ENCODE data around the gene LCA5L. TPM values are rescaled to one million over a fixed set of nuclear protein-coding genes. Genes with fewer than 3 reads are reported as not detected.

The LCA5L gene
- total RNA-seq, 8 experiments from 2014 or later = 1.6 to 9.7 (median 3.3) TPM

DNA sequence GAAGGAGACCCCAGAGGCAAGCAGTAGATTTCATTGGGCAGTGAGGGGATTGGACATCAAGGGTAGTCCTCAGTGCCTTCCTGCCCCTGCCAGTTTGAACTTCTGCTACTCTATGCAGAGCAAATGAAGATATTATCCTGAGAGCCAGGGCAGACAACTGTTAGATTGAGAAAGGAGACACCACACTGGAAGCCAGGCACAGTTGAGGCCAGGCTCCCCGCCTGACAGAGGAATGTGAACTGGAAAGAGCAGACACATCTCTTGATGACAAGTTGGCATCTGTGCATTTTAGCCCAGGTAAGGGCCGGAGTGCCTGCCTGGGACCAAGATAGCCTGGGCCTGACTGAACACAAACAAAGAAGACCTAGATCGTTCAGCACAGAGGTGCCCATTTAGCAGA lies 22.2 kb upstream of the LCA5L start:
- in situ Hi-C loops (cut with MboI; ENCODE audit: low pct_unique_long_range_greater_than_20kb in 2 of 9, low sequenced_read_pairs in 9 of 9, unreplicated experiment in 9 of 9) = no loop called here
- H3K27ac ChIP-seq = no peak overlapping the region
- H3K4me3 ChIP-seq = no peak overlapping the region
- no peak for ATAC-seq (replicated peaks in 6 of 8)
- H3K4me1 ChIP-seq (replicated peaks in 1 of 2) = no peaks in the 10 kb centered on the region
- WGBS, 10 experiments = 67 to 100% (median 89%) methylated on average over 1 to 2 of the region's 3 CpGs; no CpG with 5 or more reads in 4 of the 10 experiments

DNA sequence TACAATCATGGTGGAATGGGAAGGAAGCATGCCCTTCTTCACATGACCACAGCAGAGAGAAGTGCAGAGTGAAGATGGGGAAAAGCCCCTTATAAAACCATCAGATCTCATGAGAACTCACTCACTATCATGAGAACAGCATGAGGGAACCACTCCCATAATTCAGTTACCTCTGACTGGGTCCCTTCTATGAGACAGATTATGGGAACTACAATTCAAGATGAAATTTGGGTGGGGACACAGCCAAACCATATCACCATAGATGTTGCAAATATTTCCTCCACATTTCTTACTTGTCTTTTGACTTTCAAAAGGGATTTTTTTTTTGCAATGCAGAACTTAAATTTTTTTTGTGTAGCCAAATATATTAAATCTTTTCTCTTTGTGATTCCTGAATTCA lies 21.0 kb upstream of the LCA5L start:
- in situ Hi-C loops (cut with MboI; ENCODE audit: low pct_unique_long_range_greater_than_20kb in 2 of 9, low sequenced_read_pairs in 9 of 9, unreplicated experiment in 9 of 9) = no loop called here

DNA sequence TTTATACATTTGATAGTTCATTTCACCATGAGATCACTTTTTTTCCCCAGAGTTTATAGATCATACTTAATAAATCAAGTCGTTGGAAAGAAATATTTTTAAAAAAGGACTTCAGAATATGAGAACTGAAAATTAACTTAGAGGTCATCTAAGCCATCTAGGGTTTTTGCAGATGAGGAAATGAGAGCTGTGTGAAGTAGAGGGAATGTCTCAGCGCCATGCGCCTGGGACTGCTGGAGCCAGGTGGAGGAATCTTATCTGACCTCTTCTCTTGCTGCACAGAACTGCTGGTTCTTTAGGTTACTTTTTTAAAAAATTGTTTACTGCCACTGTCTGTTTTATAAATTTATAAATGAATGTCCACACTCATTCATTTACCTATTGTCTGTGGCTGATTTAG lies 17.7 kb upstream of the LCA5L start:
- Histone ChIP-seq H3K4me1 (replicated peaks in 1 of 2) (no peaks in the 10 kb centered on the region), H3K27ac (no peak overlapping the region), H3K4me3 (no peak overlapping the region)
- in situ Hi-C loops (cut with MboI; ENCODE audit: low pct_unique_long_range_greater_than_20kb in 2 of 9, low sequenced_read_pairs in 9 of 9, unreplicated experiment in 9 of 9) = no loop called here
- WGBS, 10 experiments = 40 to 93% (median 69%) methylated on average over 1 to 3 of the region's 3 CpGs; no CpG with 5 or more reads in 1 of the 10 experiments
- ATAC-seq (replicated peaks in 6 of 8) = no peak

More for the DNA sequence above, 21.0 kb upstream of the LCA5L start:
- peak in 2 of 8 experiments; percentile 79 to 81 for ATAC-seq (replicated peaks in 6 of 8)
- H3K27ac ChIP-seq = no peak overlapping the region
- no peak overlapping the region for H3K4me3 ChIP-seq
- H3K4me1 ChIP-seq (replicated peaks in 1 of 2) = no peaks in the 10 kb centered on the region

DNA sequence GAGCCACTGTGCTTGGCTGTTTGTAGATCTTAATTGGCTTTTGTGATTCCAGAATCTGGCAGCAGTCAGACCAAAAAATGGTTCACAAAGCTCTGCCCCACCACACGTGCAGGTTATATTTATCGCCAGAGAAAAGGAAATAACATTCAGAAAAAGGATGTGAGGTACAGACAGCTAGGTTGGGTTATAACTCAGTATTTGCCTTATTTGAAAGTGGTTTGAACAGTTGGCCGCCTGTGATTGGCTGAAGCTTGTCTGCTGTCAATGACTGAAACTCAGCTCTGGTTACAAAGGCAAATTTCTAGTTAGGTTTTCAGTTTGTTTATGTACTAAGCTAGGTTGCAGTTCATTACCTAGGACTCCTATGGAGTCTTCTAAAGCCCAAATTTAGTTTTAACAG lies 15.8 kb upstream of the LCA5L start:
- 69 to 100% (median 90%) methylated on average over 1 to 3 of the region's 3 CpGs; no CpG with 5 or more reads in 4 of the 10 experiments for WGBS, 10 experiments
- Histone ChIP-seq H3K27ac (no peak overlapping the region), H3K4me1 (replicated peaks in 1 of 2) (no peaks in the 10 kb centered on the region), H3K4me3 (no peak overlapping the region)
- in situ Hi-C loops (cut with MboI; ENCODE audit: low pct_unique_long_range_greater_than_20kb in 2 of 9, low sequenced_read_pairs in 9 of 9, unreplicated experiment in 9 of 9) = no loop called here
- no peak for ATAC-seq (replicated peaks in 6 of 8)

DNA sequence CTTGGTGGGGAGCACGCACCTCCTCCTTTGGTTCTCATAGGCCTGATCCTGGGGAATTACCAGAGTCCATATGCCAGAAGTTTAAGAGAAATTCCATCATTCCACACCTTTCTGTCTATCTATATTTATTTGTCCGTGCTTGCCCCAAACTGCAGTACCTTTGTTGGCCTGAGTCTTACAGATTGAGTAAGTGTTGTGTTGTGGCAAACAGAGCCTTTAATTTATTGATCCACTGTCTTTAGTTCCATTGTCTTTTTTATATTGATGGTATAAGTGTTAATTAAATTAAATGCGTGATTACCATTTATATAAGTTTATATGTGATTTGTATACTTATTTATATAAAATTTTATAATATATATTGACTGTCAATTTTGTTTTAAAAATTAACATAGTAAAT lies 11.1 kb upstream of the LCA5L start:
- in situ Hi-C loops (cut with MboI; ENCODE audit: low pct_unique_long_range_greater_than_20kb in 2 of 9, low sequenced_read_pairs in 9 of 9, unreplicated experiment in 9 of 9) = no loop called here
- peak in 1 of 8 experiments; percentile 23 for ATAC-seq (replicated peaks in 6 of 8)
- Histone ChIP-seq H3K4me3 (no peak overlapping the region), H3K27ac (no peak overlapping the region), H3K4me1 (replicated peaks in 1 of 2) (peaks cover 19 to 24% of the 10 kb centered on the region in 2 donors)
- WGBS, 10 experiments = 46 to 100% (median 83%) methylated on average over 1 to 3 of the region's 3 CpGs; no CpG with 5 or more reads in 1 of the 10 experiments

DNA sequence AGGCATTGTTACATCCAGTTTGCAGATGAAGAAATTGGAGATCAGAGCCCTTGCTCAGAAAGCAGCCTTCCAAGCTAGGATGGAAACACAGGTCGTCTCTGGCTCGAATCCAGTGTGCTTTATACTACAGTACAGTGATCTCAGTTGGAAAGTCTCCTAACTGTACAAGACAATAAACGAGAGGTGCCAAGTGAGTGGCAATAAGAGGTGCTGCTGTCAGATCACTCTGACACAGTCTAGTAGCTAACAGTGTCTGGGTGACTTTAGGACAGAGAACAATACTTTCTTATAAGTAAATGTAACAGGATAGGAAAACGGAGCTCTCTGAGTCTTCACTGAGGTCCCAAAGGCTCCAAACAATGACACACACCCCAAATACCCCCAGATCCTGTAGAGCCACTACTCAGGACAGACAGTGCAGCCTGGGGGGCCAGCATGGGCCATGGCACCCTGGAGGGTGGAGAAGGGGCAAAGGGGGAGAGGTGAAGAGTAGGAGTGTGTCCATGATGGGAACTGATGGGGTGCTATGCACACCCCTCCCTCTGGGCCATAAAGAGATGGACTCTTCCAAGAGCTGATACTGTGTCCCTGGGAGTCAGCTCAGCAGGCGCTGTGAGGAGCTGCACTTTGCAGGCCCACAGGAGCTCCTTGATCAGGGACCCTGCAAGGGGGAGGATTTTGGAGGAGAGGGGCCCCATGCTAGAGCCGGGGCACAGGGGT lies 9.5 kb upstream of the LCA5L start:
- Histone ChIP-seq H3K4me1 (replicated peaks in 1 of 2) (peaks cover 25 to 33% of the 10 kb centered on the region in 2 donors), H3K27ac (no peak overlapping the region), H3K4me3 (no peak overlapping the region)
- in situ Hi-C loops (cut with MboI; ENCODE audit: low pct_unique_long_range_greater_than_20kb in 2 of 9, low sequenced_read_pairs in 9 of 9, unreplicated experiment in 9 of 9) = no loop called here
- ATAC-seq (replicated peaks in 6 of 8) = peak in 1 of 8 experiments; percentile 11
- 0 to 80% (median 45%) methylated on average over 1 to 2 of the region's 6 CpGs; no CpG with 5 or more reads in 4 of the 10 experiments for WGBS, 10 experiments

GRCh38 chr21:39453571-39454179 lies 8.1 kb upstream of the LCA5L start:
- Histone ChIP-seq H3K4me1 (replicated peaks in 1 of 2) (peaks cover 25 to 33% of the 10 kb centered on the region in 2 donors), H3K4me3 (no peak overlapping the region), H3K27ac (no peak overlapping the region)
- in situ Hi-C loops (cut with MboI; ENCODE audit: low pct_unique_long_range_greater_than_20kb in 2 of 9, low sequenced_read_pairs in 9 of 9, unreplicated experiment in 9 of 9) = no loop called here
- ATAC-seq (replicated peaks in 6 of 8) = no peak
- WGBS, 10 experiments = 80 to 100% (median 95%) methylated on average over 1 to 4 of the region's 4 CpGs; no CpG with 5 or more reads in 2 of the 10 experiments

- ATAC-seq (replicated peaks in 6 of 8) = peak in 1 of 8 experiments; percentile 4
- peak overlapping the region in 1 of 5 donors; percentile 19 for H3K4me3 ChIP-seq
Measured at GRCh38 chr21:39452970-39453342, 7.4 kb upstream of the LCA5L start.

DNA sequence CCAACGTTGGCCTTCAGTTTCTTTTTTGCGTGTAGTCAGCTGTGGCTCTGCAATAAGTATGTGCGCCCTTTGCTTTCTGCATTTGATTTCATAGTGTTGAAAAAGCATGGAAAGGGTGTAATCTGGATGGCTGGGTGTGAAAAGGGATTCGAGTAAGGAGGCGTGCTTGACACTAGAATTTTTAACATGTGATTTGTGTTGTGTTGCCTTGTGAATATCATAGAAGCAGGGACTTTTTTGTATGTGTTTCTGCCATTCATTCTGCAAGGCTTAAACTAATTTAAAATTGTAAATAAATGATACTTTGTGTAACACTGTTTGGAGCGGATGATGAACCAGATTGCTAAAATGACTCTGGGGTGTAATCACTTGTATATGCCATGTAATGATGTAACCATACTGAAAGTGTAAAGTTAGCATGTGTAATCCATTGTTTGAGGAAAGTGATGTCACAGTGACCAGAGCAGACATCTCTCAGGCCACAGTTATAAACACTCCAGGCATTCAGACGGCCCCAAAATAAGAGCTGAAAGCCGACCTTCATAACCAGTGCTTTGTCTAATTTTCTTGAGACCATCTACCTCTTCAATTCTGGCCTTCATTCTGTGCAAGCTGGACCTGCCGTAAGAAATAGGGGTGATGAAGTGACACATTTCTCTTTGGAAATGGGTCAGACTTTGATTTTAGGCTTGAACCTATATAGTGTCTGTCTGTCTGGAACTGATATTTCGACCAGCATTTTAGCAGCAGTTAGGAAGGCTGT lies 6.8 kb upstream of the LCA5L start:
- WGBS, 10 experiments = 20 to 80% (median 72%) methylated on average over 1 to 10 of the region's 10 CpGs; no CpG with 5 or more reads in 1 of the 10 experiments
- Histone ChIP-seq H3K4me3 (peak overlapping the region in 1 of 5 donors; percentile 26), H3K4me1 (replicated peaks in 1 of 2) (peaks cover 25 to 33% of the 10 kb centered on the region in 2 donors), H3K27ac (peak overlapping the region; percentile 60 to 93)
- in situ Hi-C loops (cut with MboI; ENCODE audit: low pct_unique_long_range_greater_than_20kb in 2 of 9, low sequenced_read_pairs in 9 of 9, unreplicated experiment in 9 of 9) = no loop called here
- peak in 7 of 8 experiments; percentile 79 to 96 (median 88) for ATAC-seq (replicated peaks in 6 of 8)

More at GRCh38 chr21:39452970-39453342, 7.4 kb upstream of the LCA5L start:
- Histone ChIP-seq H3K27ac (peak overlapping the region; percentile 60 to 93), H3K4me1 (replicated peaks in 1 of 2) (peaks cover 25 to 33% of the 10 kb centered on the region in 2 donors)
- WGBS, 10 experiments = 63 to 100% (median 91%) methylated on average over 1 to 6 of the region's 6 CpGs; no CpG with 5 or more reads in 2 of the 10 experiments
- in situ Hi-C loops (cut with MboI; ENCODE audit: low pct_unique_long_range_greater_than_20kb in 2 of 9, low sequenced_read_pairs in 9 of 9, unreplicated experiment in 9 of 9) = no loop called here

DNA sequence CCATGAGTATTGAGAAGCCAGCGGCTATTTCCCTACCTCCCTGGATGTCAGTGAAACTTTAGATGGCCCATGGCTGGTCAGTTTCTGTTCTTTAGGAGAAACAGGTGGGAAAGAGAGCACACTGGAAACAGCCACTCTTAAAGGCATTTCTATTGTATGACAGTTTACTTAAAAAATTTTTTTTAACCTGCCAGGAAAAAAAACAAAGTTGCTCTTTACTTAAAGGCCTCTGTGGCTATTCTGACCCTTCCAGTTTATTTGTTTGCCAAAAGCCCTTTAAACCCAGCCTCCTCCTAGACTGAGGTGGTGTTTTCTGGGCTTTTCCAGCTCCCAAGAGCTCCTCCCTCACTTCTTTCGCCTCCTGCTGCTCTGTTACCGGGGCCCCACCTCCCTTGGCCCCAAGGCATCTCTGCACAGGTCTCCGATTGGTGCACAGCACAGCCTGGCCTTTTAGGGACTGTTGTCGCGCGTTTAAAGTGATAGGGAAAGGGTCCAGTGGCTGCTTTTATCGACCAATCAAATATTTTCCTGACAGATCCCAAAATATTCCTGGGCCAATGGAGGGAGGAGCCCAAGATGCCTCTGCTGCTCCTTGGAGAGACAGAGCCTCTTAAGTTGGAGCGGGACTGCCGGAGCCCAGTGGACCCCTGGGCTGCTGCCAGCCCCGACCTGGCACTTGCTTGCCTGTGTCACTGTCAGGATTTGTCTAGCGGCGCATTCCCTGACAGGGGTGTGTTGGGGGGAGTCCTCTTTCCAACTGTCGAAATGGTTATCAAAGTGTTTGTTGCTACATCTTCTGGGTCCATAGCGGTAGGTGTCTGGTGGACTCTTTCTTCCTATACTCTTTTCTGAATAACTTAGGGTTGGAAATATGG lies 6.0 kb upstream of the LCA5L start, which contains the start of gene SH3BGR:
Gene SH3BGR, plus strand, starts transcription at position 639 of the 875 bp plus-strand sequence. Its CDS starts 127 bp downstream, at position 766.
- ATAC-seq (replicated peaks in 6 of 8) = peak; percentile 19 to 95 (median 62)
- H3K27ac ChIP-seq = peak within 1 kb of the TSS; percentile 60 to 93

DNA sequence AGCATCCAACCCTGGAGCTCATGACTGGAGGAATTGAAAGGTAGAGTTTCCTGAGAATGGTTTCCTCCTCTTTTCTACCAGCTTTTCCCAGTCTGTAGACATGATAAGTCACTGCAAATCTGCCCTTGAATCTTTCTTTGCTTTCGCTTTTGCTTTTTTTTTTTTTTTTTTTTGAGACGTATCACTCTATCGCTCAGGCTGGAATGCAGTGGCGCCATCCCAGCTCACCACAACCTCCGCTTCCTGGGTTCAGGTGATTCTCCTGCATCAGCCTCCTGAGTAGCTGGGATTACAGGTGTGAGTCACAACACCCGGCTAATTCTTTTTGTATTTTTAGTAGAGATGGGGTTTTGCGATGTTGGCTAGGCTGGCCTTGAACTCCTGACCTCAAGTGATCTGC lies 1.7 kb upstream of the LCA5L start:
- WGBS, 10 experiments = 92 to 100% (median 100%) methylated on average over 1 to 6 of the region's 7 CpGs; no CpG with 5 or more reads in 2 of the 10 experiments
- H3K4me1 ChIP-seq (replicated peaks in 1 of 2) = peaks cover 17 to 22% of the 10 kb centered on the region in 2 donors
- ATAC-seq (replicated peaks in 6 of 8) = no peak
- no peak overlapping the region for H3K4me3 ChIP-seq
- no peak overlapping the region for H3K27ac ChIP-seq
- in situ Hi-C loops (cut with MboI; ENCODE audit: low pct_unique_long_range_greater_than_20kb in 2 of 9, low sequenced_read_pairs in 9 of 9, unreplicated experiment in 9 of 9) = no loop called here

More for the DNA sequence above, 6.0 kb upstream of the LCA5L start, which contains the start of gene SH3BGR:
- peaks cover 25 to 33% of the 10 kb centered on the region in 2 donors for H3K4me1 ChIP-seq (replicated peaks in 1 of 2)
- WGBS, 10 experiments = 30 to 91% (median 59%) methylated on average over 4 to 11 of the region's 15 CpGs; no CpG with 5 or more reads in 1 of the 10 experiments
- in situ Hi-C loops (cut with MboI; ENCODE audit: low pct_unique_long_range_greater_than_20kb in 2 of 9, low sequenced_read_pairs in 9 of 9, unreplicated experiment in 9 of 9) = no loop called here
- peak within 1 kb of the TSS in 1 of 5 donors; percentile 26 for H3K4me3 ChIP-seq
